ENCODE data around the gene SLC24A3. TPM values are rescaled to one million over a fixed set of nuclear protein-coding genes. Genes with fewer than 3 reads are reported as not detected.

SLC24A3 gene
- total and polyA plus RNA-seq, 2 experiments from 2014 or later: 0.48 to 1.7 TPM

- Histone ChIP-seq H3K79me2 (no peaks in the 10 kb centered on the region), H4K20me1 (ENCODE audit: insufficient read depth, poor library complexity, severe bottlenecking) (no peaks in the 10 kb centered on the region), H3K36me3 (replicated peaks; ENCODE audit: insufficient read depth, low read depth) (no peaks in the 10 kb centered on the region), H3K4me1 (ENCODE audit: insufficient read depth) (no peaks in the 10 kb centered on the region), H3K4me3 (no peak overlapping the region), H3K9me3 (ENCODE audit: low read depth) (no peaks in the 10 kb centered on the region), H2AFZ (no peak overlapping the region), H3K27ac (no peak overlapping the region), H3K4me2 (no peak overlapping the region), H3K27me3 (no peaks in the 10 kb centered on the region), H3K9me2 (replicated peaks; ENCODE audit: insufficient read depth) (no peaks in the 10 kb centered on the region)
- 89% methylated on average over 5 of the region's 5 CpGs for WGBS (ENCODE audit: low lambda C conversion rate, missing lambda C conversion rate)
- DNase-seq (ENCODE audit: low spot score): no peak
- TF ChIP-seq EZH2 (IDR thresholded peaks at IDR 0.05; ENCODE audit: borderline replicate concordance): no peak
- TF ChIP-seq EZH2phosphoT487 (IDR thresholded peaks at IDR 0.05; ENCODE audit: low read depth, severe bottlenecking, unreplicated experiment): no peak
- TF ChIP-seq CTCF (IDR thresholded peaks at IDR 0.05; ENCODE audit: poor library complexity): no peak
Measured at GRCh38 chr20:19589787-19590362, 377.4 kb downstream of the SLC24A3 start.

- Histone ChIP-seq H2AFZ (no peak overlapping the region), H3K9me2 (replicated peaks; ENCODE audit: insufficient read depth) (no peaks in the 10 kb centered on the region), H3K79me2 (no peaks in the 10 kb centered on the region), H3K27me3 (no peaks in the 10 kb centered on the region), H3K9me3 (ENCODE audit: low read depth) (no peaks in the 10 kb centered on the region), H3K4me2 (no peak overlapping the region), H3K36me3 (replicated peaks; ENCODE audit: insufficient read depth, low read depth) (no peaks in the 10 kb centered on the region), H4K20me1 (ENCODE audit: insufficient read depth, poor library complexity, severe bottlenecking) (no peaks in the 10 kb centered on the region), H3K4me3 (no peak overlapping the region), H3K27ac (no peak overlapping the region), H3K4me1 (ENCODE audit: insufficient read depth) (no peaks in the 10 kb centered on the region)
- TF ChIP-seq CTCF (IDR thresholded peaks at IDR 0.05; ENCODE audit: poor library complexity) (no peak), EZH2phosphoT487 (IDR thresholded peaks at IDR 0.05; ENCODE audit: low read depth, severe bottlenecking, unreplicated experiment) (no peak), EZH2 (IDR thresholded peaks at IDR 0.05; ENCODE audit: borderline replicate concordance) (no peak)
- DNase-seq (ENCODE audit: low spot score): no peak
- WGBS (ENCODE audit: low lambda C conversion rate, missing lambda C conversion rate): 92% methylated on average over 3 of the region's 3 CpGs
Measured at GRCh38 chr20:19590382-19590781, 377.9 kb downstream of the SLC24A3 start.

GRCh38 chr20:19593762-19594161, 381.3 kb downstream of the SLC24A3 start:
- H3K4me1 ChIP-seq (ENCODE audit: insufficient read depth): no peaks in the 10 kb centered on the region
- no peaks in the 10 kb centered on the region for H3K9me2 ChIP-seq (replicated peaks; ENCODE audit: insufficient read depth)
- H3K36me3 ChIP-seq (replicated peaks; ENCODE audit: insufficient read depth, low read depth): no peaks in the 10 kb centered on the region
- no peaks in the 10 kb centered on the region for H4K20me1 ChIP-seq (ENCODE audit: insufficient read depth, poor library complexity, severe bottlenecking)
- H3K4me2 ChIP-seq: no peak overlapping the region
- H3K27me3 ChIP-seq: no peaks in the 10 kb centered on the region
- H2AFZ ChIP-seq: no peak overlapping the region
- no peak overlapping the region for H3K4me3 ChIP-seq
- TF ChIP-seq EZH2 (IDR thresholded peaks at IDR 0.05; ENCODE audit: borderline replicate concordance) (no peak), EZH2phosphoT487 (IDR thresholded peaks at IDR 0.05; ENCODE audit: low read depth, severe bottlenecking, unreplicated experiment) (no peak), CTCF (IDR thresholded peaks at IDR 0.05; ENCODE audit: poor library complexity) (no peak)
- 98% methylated on average over 7 of the region's 7 CpGs for WGBS (ENCODE audit: low lambda C conversion rate, missing lambda C conversion rate)
- no peaks in the 10 kb centered on the region for H3K79me2 ChIP-seq
- no peaks in the 10 kb centered on the region for H3K9me3 ChIP-seq (ENCODE audit: low read depth)
- no peak overlapping the region for H3K27ac ChIP-seq
- DNase-seq (ENCODE audit: low spot score): no peak
